OCI-LY7 (cell line): ENCODE data around the gene BIRC5.

ENCODE experiments used
- CTCF ChIP-seq: fragments of 200-600 bp; sonication (generic); conservative IDR thresholded peaks from 2 replicates; pipeline ENCODE4 v1.5.1; 2014; ENCODE audit warnings: mild to moderate bottlenecking, antibody characterized with exemption, low read length, moderate library complexity, mixed read lengths
- EZH2phosphoT487 ChIP-seq: fragments of 200-600 bp; sonication (generic); IDR thresholded peaks from 2 replicates; pipeline ENCODE4 v1.6.1; 2018; ENCODE audit warnings: low read depth, borderline replicate concordance, mild to moderate bottlenecking, mixed run types, antibody characterized with exemption, low read length, moderate library complexity, mixed read lengths

DNA sequence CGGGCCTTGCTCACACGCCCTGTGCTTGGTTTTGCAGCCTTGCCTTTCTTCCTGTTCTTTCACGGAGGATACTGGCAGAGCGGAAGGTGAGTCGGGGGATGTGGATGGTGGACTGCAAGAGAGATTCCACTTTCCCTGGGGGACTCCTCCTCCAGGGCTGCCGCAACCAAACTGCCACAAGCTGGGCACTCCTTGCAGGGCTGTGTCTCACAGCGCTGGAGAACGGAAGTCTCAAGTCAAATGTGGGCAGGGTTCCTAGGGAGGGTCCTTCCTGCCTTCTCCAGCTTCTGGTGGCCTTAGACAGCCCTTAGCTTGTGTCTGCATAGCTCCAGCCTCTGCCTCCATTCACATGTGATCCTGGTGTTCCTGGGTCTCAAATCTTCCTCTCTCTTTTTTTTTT lies 11.4 kb upstream of the BIRC5 start:
- TF ChIP-seq CTCF (no peak), EZH2phosphoT487 (no peak)
